Activated CD4-positive, alpha-beta T cell treated with anti-CD3 and anti-CD28 coated beads, Interleukin-2, amount 50 U/mL, for 16 hours (primary cell): ENCODE results near the gene IL19.
"Not testable (repeated sequence)": the region's sequence is repeated elsewhere in the genome, so short reads cannot be mapped to it uniquely, and the experiment has no call there.

Experiments
- DNase-seq: peaks from one replicate; pipeline ENCODE4 v3.0.0-alpha.2; 2020

The IL19 gene

GRCh38 chr1:206741142-206741701 is 29.4 kb upstream of the IL19 start:
- DNase-seq = no peak

DNA sequence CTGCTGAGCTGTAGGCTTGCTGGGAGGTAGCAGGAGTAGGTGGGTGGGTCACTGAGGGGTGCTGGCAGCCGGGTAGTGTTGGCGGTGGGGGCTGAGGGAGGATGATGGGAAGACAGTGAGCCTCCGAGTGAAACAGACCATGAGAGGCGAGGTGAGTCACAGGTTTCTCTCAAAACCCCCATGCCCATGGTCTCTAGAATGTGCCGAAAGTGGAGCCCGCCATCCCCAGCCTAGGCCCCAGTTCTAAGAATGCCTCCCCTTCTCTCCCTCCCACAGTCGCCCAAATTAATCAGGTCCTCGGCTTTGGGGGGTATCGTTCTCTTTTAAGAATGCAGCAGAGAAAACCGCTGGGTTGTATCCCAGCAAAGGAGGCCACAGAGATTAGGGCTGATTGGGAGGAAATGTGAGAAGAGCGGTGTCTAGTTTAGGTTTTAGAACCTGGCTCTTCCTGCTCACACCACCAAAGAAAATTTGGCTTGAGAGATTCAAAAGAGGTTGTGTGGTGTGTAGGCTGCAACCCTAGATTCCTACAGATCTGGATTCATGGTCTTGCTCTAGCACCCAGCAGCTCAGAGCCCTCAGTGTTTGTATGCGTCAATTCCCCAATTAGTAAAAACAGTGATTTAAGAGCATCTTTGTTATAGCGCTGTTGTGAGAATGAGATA is 27.7 kb upstream of the IL19 start:
- DNase-seq = peak; percentile 55

GRCh38 chr1:206744683-206745082 is 25.9 kb upstream of the IL19 start:
- peak; percentile 75 for DNase-seq

- no peak for DNase-seq
These were observed 25.3 kb upstream of the IL19 start for GRCh38 chr1:206745301-206745700.

DNA sequence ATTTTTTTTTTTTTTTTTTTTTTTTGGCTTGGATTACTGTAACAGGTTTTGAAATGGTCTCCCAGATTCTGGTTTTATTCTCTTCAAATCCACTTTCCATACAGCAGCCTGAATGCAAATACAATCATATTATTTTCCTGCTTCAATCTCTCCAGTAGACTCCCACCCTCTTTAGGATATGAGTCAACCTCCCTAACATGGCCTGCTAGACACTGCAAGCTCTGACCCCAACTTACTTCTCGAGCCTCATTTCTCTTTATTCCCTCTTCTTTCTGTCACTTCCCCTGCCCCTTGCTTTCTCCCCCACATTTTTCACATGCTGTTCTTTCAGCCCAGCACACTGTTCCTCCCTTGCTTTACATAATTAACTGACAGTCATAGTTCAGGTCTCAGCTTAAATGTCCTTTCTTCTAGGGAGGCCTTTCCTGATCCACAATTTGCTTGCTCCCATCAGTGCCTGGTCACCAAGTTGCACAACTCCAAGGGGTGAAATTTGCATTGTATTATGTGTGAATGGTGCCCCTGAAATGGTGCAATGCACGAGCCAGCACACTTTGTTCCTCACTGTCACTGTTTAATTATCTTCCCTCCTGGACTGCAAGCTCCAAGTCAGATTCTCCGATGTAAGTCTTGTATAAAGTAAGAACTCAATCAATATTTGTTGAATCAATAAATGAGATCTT is 22.1 kb upstream of the IL19 start:
- DNase-seq = no peak

DNA sequence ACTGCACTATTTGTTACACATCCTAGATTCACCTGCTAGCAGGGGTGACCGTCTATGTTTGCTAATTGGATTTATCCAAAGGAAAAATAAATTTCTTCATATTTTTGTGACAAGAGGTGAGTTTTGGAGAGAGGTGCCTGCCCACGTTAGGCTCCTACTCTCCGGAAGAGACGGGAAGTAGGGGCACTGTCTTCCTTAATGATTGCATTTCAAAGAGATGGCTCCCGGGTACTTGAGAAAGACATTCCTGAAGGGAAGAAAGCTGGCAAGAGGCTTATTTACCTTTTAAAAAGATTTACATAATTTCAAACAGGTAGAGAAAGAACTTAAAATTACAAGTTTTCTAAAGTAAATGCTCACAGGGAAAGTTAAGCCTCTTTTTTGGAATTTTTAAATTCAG is 18.7 kb upstream of the IL19 start:
- no peak for DNase-seq

DNA sequence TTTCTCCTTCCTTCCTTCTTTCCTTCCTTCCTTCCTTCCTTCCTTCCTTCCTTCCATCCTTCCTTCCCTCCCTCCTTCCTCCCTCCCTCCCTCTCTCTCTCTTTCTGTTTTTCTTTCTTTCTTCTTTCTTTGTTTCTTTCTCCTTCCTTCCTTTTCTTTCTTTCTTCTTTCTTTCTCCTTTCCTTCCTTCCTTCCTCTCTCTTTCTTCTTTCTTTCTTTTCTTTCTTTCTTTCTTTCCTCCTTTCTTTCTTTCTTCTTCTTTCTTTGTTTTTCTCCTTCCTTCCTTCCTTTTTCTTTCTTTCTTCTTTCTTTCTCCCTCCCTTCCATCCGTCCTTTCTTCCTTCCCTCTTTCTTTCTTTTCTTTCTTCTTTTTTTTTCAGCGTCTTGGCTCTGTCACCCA is 18.1 kb upstream of the IL19 start:
- no peak for DNase-seq

DNA sequence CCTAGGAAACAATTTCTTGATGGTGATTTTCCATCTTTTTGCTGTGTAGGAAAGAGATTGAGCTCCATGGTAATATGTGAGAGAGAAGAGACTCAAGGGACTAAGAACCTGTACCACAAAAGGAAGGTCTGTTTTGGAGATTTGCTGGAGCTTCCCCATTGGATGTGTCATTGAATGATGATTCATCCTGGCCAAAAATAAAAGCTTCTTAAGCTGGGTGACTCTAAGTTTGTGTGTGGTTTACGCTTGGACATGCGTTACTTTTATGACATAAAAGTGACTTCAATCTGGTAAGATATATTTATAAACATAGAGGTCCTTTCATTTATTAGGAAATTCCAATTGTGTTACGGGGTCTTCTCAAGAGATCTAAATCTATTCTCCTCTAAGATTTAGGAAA is 17.4 kb upstream of the IL19 start:
- no peak for DNase-seq

DNA sequence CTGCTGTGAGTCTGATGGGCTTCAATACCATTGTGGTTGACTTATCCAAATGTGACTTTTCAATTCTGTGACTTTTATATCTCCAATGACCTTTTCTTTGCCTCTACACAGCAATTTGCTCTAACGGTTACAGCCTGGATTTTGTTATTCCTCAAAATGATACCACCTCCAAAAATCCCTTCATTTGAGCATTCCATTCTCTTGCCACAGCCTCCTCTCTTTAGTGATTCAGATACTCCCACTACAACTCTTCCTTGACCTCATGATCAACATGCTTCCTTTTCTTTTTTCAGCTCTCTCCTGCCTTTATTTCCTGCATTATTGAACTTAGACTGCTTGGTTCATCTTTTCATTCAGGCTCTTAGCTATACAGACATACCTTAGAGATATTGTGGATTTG is 16.6 kb upstream of the IL19 start:
- no peak for DNase-seq

GRCh38 chr1:206757524-206758266 is 12.9 kb upstream of the IL19 start:
- peak; percentile 88 for DNase-seq

DNA sequence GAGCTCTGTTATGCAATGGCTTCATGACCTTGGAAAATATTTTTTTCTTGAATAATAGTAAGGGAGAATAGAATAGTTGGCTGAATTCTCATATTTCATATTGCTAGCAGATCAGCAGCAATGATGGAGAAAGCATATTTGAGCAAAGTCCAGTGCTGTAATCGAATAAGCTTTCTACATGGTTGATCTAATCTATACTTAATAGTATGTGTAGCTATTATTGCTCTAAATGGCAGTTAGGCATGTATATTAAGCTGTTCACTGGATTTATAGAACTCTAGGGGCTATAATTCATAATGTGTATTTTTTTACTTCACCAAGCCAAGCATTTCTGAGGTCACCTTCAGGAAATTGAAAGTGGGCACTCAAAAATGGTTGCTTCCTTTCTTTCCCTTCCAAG is 10.0 kb upstream of the IL19 start:
- no peak for DNase-seq

GRCh38 chr1:206761159-206761768 is 9.3 kb upstream of the IL19 start:
- no peak for DNase-seq

DNA sequence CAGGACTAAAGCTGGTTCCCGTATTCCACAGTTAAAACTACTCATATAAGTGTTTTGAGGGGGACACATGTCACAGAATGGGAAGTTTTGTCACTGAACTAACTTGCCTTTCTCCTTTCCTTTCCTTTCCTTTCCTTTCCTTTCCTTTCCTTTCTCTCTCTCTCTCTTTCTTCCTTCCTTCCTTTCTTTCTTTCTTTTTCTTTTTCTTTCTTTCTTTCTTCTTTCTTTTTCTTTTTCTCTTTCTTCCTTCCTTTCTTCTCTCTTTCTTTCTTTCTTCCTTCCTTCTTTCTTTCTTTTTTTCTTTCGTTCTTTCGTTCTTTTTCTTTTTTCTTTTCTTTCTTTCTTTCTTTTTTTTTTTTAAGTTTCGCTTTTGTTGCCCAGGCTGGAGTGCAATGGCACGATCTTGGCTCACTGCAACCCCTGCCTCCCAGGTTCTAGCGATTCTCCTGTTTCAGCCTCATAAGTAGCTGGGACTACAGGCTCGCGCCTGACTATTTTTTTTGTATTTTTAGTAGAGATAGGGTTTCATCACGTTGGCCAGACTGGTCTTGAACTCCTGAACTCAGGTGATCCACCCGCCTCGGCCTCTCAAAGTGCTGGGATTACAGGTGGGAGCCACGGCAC is 7.7 kb upstream of the IL19 start:
- DNase-seq = not testable (repeated sequence)

- peak; percentile 47 for DNase-seq
These were observed 4.8 kb upstream of the IL19 start for GRCh38 chr1:206765771-206766170.

GRCh38 chr1:206766251-206766856 is 4.2 kb upstream of the IL19 start:
- DNase-seq = peak; percentile 90

DNA sequence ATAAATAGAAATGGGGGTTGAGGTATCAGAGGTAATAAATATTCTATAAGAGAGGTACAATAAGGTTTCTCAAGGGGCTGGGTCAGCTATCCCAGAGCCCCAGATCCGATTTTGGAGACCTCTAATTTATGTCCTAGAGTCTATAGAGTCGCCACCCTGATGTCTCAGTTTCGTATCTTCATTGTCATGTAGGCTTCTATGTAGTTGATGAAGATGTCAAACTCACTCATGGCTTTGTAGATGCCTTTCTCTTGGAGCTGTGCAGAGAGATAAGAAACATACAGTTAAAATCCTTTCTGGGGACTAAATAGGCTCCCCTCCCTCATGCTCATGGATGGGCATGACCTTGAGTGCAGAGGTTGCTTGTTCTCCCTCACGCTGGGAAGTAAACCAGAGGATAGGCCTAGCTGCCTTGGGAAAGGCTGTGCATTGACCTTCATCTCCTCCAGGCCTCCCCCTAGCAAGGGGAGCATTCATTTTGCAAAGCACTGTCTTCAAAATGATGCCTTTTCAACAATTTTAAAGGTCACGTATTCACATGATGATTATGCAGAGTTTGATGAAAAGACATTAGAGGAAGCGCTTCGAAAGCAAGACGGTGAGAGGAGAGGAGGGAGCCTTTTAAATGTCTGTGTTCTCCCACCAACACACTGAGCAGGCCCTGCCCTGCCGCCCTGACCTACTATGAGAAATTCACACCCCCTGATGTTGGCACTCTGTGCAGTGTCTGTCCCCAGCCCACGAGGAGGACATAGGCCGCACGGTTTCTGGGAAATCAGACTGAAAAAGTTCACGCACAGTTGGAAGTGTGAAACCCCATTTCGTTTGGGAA is 1.9 kb upstream of the IL19 start:
- no peak for DNase-seq

- peak; percentile 95 for DNase-seq
These were observed 1.3 kb upstream of the IL19 start for GRCh38 chr1:206769304-206769731.

- DNase-seq = no peak
These were observed 742 bp downstream of the IL19 start for GRCh38 chr1:206771338-206771692.

- no peak for DNase-seq
These were observed 1.8 kb downstream of the IL19 start, which contains the start of gene IL10 for GRCh38 chr1:206772243-206772937. Gene IL10, minus strand, starts transcription at chr1:206772494. Its CDS starts 59 bp downstream, at chr1:206772435.

- no peak for DNase-seq
These were observed 3.5 kb downstream of the IL19 start for GRCh38 chr1:206774093-206774492.

- DNase-seq = no peak
These were observed 5.7 kb downstream of the IL19 start for GRCh38 chr1:206776229-206776628.
